ENCODE data around the gene NCCRP1. TPM values are rescaled to one million over a fixed set of nuclear protein-coding genes. Genes with fewer than 3 reads are reported as not detected.
"Not testable (repeated sequence)": the region's sequence is repeated elsewhere in the genome, so short reads cannot be mapped to it uniquely, and the experiment has no call there.

NCCRP1 gene
- total RNA-seq, 1 experiment from 2014 or later = not detected

- no peak for DNase-seq (ENCODE audit: low spot score)
These were observed 11.5 kb downstream of the NCCRP1 start for GRCh38 chr19:39208175-39208795.

GRCh38 chr19:39209196-39209595 lies 12.4 kb downstream of the NCCRP1 start:
- no peak for DNase-seq (ENCODE audit: low spot score)

GRCh38 chr19:39211731-39212374 lies 15.1 kb downstream of the NCCRP1 start:
- no peak for DNase-seq (ENCODE audit: low spot score)

DNA sequence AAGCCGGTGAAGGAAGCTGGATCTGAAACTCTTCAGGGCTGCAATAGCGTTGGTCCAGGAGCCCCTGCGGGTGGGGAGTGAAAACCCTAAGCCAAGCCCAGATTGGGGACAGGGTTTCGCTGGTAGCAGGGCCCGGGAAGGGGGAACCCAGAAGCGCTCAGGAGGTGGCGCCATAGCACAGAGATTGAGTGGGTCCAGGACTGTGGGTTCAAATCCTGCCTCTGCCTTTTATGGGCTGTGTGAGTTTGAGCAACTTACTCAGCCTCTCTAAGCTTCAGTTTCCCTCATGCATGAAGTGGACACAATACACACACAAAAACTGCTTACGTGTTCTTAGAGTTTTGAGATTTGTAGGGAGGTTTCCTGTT lies 15.6 kb downstream of the NCCRP1 start:
- DNase-seq (ENCODE audit: low spot score) = no peak

DNA sequence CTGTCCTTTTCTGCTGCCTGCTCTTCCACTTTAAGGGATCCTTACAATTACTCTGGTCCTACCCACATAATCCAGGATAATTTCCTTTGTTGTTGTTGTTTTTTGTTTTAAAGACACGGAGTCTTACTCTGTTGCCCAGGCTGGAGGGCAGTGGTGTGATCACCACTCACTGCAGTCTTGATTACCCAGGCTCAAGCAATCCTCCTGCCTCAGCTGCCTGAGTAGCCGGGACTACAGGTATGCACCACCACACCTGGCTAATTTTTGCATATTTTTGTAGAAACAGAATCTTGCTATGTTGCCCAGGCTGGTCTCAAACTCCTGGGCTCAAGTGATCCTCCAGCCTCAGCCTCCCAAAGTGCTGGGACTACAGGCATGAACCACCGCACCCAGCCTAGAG lies 18.6 kb downstream of the NCCRP1 start:
- not testable (repeated sequence) for DNase-seq (ENCODE audit: low spot score)

DNA sequence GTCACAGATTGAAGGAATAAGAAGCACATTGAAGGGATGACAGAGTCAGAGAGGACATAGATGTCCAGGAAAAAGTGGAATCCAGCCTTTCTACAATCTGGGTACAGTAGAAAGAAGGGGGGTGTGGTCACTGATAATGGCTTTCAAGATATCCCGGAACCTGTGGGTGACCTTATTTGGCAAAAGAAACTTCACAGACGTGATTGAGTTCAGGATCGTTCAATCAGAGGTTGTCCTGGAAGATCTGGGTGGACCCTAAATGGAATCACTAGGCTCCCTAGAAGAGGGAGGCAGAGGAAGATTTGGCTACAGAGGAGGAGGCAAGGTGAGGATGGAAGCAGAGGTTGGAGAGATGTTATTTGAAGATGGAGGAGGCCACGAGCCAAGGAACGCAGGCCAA lies 20.3 kb downstream of the NCCRP1 start:
- DNase-seq (ENCODE audit: low spot score) = no peak

DNA sequence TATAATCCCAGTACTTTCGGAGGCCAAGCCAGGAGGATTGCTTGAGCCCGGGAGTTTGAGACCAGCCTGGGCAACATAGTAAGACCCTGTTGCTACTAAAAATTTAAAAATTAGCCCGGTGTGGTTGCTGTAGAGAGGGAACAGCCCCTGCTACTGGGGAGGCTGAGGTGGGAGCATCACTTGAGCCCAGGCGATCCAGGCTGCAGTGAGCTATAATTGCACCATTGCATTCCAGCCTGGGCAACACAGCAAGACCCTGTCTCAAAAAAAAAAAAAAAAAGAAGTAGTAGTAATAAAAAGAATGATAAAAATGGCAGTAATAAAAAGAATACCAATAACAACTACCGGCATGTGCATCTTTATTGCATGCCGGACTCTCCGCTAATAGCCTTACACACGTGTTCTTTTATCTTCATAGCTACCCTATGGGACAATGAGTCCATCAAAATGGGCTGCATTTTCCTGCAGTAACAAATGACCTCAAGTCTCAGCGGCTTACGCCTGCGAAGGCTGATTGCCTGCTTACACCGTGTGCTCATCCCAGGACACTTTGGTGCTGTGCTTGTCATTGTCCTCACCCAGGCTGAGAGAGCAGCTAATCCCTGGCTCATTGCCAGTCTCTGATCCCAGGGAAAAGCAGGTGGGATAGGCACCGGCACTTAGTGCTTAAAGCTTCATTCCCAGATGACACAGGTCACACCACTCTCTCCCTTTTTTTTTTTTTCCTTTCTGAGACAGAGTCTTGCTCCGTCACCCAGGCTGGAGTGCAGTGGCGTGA lies 21.7 kb downstream of the NCCRP1 start:
- DNase-seq (ENCODE audit: low spot score) = no peak

DNA sequence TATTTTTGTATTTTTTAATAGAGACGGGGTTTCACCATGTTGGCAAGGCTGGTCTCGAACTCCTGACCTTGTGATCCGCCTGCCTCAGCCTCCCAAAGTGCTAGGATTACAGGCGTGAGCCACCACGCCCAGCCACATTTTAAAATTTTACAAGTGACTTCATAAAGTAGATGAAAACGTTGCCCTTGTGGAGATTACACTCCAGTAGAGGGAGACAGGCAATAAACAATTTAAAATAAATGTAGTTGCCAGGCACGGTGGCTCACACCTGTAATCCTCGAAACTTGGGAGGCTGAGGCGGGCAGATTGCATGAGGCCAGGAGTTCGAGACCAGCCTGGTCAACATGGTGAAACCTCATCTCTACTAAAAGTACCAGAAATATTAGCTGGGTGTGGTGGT lies 22.3 kb downstream of the NCCRP1 start:
- not testable (repeated sequence) for DNase-seq (ENCODE audit: low spot score)

- DNase-seq (ENCODE audit: low spot score) = no peak
These were observed 27.0 kb downstream of the NCCRP1 start for GRCh38 chr19:39223703-39224279.

- no peak for DNase-seq (ENCODE audit: low spot score)
These were observed 28.1 kb downstream of the NCCRP1 start for GRCh38 chr19:39224910-39225309.

GRCh38 chr19:39230096-39230764 lies 33.5 kb downstream of the NCCRP1 start:
- no peak for DNase-seq (ENCODE audit: low spot score)

- no peak for DNase-seq (ENCODE audit: low spot score)
These were observed 35.9 kb downstream of the NCCRP1 start for GRCh38 chr19:39232708-39233107.

DNA sequence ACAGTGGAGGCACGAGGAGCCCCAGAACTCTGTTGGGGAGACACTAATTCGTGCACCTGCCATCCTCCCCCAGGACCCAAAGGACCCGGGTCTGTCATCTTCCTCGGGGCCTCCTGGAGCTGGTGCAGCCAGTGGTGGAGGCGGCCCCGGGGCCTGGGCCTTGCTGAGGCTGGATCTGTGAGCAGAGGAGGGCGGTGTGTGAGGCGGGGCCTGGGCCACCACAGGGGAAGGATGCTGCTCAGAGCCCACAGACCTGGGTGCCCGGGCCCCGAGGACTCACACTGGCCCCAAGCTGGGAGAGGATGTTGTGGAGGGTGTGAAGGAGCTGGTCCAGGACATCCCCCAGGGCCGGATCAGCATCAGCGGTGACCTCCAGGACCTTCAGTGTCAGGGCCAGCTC lies 39.8 kb downstream of the NCCRP1 start:
- no peak for DNase-seq (ENCODE audit: low spot score)

DNA sequence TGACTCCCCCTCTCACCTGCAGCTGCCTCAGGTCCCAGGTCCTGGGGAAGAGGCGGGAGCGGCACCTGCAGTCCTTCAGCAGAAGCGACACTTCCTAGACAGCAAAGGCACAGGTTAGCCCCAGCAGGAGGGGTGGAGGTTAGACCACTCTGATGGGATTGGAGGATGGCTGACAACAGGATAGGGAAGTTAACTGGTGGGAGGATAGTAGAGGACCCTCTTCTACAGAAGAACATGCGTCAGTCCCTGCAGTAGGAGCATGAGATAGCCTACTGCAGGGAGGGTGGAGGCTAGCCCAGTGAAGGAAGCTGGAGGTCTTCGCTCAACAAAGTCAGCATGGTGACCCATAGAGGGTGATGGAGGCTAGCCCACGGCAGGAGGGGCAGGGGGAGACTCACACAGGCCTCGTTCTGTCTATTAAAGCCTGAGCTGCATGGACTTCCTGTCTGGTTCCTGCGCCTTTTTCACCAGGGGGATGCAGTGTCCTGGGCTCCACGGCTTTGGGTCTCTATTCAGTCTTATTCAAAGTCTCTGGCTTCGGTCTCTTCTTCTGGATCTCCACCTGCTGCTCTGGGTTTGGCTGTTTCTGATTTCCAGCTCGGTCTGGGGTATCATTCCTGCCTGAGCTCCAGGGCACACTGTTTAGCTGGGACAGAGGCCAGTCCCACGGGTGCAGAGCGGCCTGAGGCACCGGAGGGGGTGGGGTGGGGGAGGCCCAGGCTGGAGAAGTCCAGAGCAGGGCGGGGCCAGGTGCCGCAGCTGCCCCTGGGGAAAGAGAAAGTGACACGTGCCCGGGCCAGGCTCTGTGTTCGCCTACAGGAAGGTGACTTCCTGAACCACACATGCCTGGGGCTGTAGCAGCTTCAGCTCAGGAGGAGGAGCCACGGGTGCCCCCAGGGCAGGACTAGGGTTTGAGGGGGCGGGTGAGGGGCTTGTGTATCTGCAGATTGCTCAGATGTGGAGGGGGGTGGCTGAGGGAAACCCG lies 40.7 kb downstream of the NCCRP1 start:
- DNase-seq (ENCODE audit: low spot score) = peak; percentile 74

DNA sequence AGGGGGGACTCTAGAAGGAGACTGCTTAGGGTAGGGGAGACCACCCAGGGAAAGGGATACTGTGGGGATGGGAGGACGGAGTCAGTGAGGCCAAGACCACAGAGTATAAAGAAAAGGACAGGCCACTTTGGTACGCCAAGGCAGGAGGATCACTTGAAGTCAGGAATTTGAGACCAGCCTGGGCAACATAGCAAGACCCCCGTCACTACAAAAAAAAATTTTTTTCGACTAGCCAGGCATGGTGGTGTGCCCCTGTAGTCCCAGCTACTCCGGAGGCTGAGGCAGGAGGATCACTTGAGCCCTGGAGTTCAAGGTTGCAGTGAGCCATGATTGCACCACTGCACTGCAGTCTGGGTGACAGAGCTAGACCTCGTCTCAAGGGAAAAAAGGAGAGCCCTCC lies 41.4 kb downstream of the NCCRP1 start:
- no peak for DNase-seq (ENCODE audit: low spot score)

GRCh38 chr19:39238944-39239343 lies 42.2 kb downstream of the NCCRP1 start:
- DNase-seq (ENCODE audit: low spot score) = no peak

- DNase-seq (ENCODE audit: low spot score) = no peak
These were observed 43.7 kb downstream of the NCCRP1 start for GRCh38 chr19:39240421-39240820.

GRCh38 chr19:39243741-39244140 lies 47.0 kb downstream of the NCCRP1 start:
- not testable (repeated sequence) for DNase-seq (ENCODE audit: low spot score)

- DNase-seq (ENCODE audit: low spot score) = not testable (repeated sequence)
These were observed 47.8 kb downstream of the NCCRP1 start, which contains the start of gene IFNL3 for GRCh38 chr19:39244410-39245100. Gene IFNL3, minus strand, starts transcription at chr19:39245006. Its CDS starts 39 bp downstream, at chr19:39244967.

DNA sequence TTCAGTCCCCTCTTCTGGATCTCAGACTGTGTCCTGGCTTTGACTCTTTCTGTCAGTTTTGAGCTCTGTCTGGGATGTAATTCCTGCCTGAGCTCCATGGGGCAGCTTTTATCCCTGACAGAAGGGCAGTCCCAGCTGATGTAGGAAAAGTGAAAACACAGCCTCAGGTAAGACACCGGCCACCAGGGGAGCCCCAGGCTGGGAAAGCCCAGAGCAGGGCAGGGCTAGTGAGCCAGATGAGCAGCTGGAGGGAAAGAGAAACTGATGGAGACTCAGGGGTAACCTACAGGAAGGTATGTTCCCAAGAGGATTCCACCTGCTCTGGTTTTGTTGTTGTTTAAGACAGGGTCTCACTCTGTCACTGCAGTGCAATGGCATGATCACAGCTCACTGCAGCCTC lies 48.4 kb downstream of the NCCRP1 start:
- DNase-seq (ENCODE audit: low spot score) = not testable (repeated sequence)
